MM.1S (cell line): ENCODE results near the gene WIPF3.

Source experiments
- DNase-seq: peaks from one replicate; pipeline ENCODE4 v3.0.0-alpha.2; 2015
- H2AFZ ChIP-seq: fragments of 300-600 bp; sonication (generic); 2 replicates; pipeline ENCODE4 v1.6.0; 2016; ENCODE audit warnings: antibody characterized with exemption, low read length
- H3F3A ChIP-seq: fragments of 300-600 bp; sonication (generic); 2 replicates; pipeline ENCODE4 v1.6.1; 2016; ENCODE audit warnings: mild to moderate bottlenecking, antibody characterized with exemption, low read length, moderate library complexity, mixed read lengths; ENCODE audit not compliant: insufficient read depth
- H3K27ac ChIP-seq: fragments of 300-600 bp; sonication (generic); 2 replicates; pipeline ENCODE4 v1.5.1; 2016; ENCODE audit warnings: mild to moderate bottlenecking, low read length
- H3K27me3 ChIP-seq: fragments of 300-600 bp; sonication (generic); replicated peaks from 2 replicates; pipeline ENCODE4 v1.6.0; 2016; ENCODE audit warnings: low read length; ENCODE audit not compliant: insufficient read depth
- H3K36me3 ChIP-seq: fragments of 300-600 bp; sonication (generic); replicated peaks from 2 replicates; pipeline ENCODE4 v1.6.1; 2016; ENCODE audit warnings: mild to moderate bottlenecking, low read length, mixed read lengths; ENCODE audit not compliant: insufficient read depth
- H3K4me1 ChIP-seq: fragments of 300-600 bp; sonication (generic); 2 replicates; pipeline ENCODE4 v1.6.1; 2016; ENCODE audit warnings: low read length, mixed read lengths
- H3K4me2 ChIP-seq: fragments of 300-600 bp; sonication (generic); 2 replicates; pipeline ENCODE4 v1.6.0; 2016; ENCODE audit warnings: low read depth, low read length
- H3K4me3 ChIP-seq: fragments of 300-600 bp; sonication (generic); 2 replicates; pipeline ENCODE4 v1.5.1; 2016; ENCODE audit warnings: low read length, mixed read lengths
- H3K79me2 ChIP-seq: fragments of 300-600 bp; sonication (generic); 2 replicates; pipeline ENCODE4 v1.6.1; 2016; ENCODE audit warnings: mixed run types, low read length, mixed read lengths
- H3K9ac ChIP-seq: fragments of 300-600 bp; sonication (generic); 2 replicates; pipeline ENCODE4 v1.6.1; 2016; ENCODE audit warnings: low read length, mixed read lengths
- H3K9me2 ChIP-seq: fragments of 300-600 bp; sonication (generic); replicated peaks from 2 replicates; pipeline ENCODE4 v1.6.1; 2016; ENCODE audit warnings: mild to moderate bottlenecking, low read length, mixed read lengths; ENCODE audit not compliant: insufficient read depth
- H3K9me3 ChIP-seq: fragments of 300-600 bp; sonication (generic); replicated peaks from 2 replicates; pipeline ENCODE4 v1.6.1; 2016; ENCODE audit warnings: mild to moderate bottlenecking, low read length, mixed read lengths; ENCODE audit not compliant: insufficient read depth
- H4K20me1 ChIP-seq: fragments of 300-600 bp; sonication (generic); 2 replicates; pipeline ENCODE4 v1.6.1; 2016; ENCODE audit warnings: mild to moderate bottlenecking, low read length, moderate library complexity, mixed read lengths; ENCODE audit not compliant: insufficient read depth
- EZH2 ChIP-seq: fragments of 300-600 bp; sonication (generic); optimal IDR thresholded peaks from 2 replicates; pipeline ENCODE3; 2017; ENCODE audit warnings: low read depth, mild to moderate bottlenecking, antibody characterized with exemption, low read length, mixed read lengths
- EZH2phosphoT487 ChIP-seq: fragments of 300-600 bp; sonication (generic); IDR thresholded peaks from 2 replicates; pipeline ENCODE4 v1.6.1; 2018; ENCODE audit warnings: antibody characterized with exemption, low read length
- TF ChIP-seq, protein P1 (sequence below): fragments of 300-600 bp; sonication (generic); IDR thresholded peaks from 2 replicates; pipeline ENCODE4 v1.5.1; 2016; ENCODE audit warnings: antibody characterized with exemption, low read length, mixed read lengths

The WIPF3 gene

DNA sequence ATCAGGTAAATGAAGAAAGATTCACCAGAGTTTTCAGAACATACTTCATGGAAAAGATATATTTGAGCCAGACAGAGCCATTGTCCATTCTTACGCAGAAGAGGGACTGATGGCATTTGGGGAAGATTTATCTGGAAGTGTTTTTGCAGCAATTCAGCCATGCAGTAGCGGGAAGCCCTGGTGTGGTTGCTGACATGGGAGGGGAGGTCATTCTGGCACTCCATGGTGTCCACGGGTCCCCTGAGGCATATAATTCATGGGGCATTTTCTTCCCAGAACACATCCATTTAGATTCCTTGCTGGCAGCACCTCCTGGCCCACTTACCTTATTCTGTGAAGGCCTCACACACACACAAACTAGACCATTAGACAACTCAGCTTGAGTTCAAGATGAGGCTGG is 55.6 kb downstream of the WIPF3 start:
- no peaks in the 10 kb centered on the region for H3K9me2 ChIP-seq
- no peaks in the 10 kb centered on the region for H3F3A ChIP-seq
- TF ChIP-seq, protein P1, sequence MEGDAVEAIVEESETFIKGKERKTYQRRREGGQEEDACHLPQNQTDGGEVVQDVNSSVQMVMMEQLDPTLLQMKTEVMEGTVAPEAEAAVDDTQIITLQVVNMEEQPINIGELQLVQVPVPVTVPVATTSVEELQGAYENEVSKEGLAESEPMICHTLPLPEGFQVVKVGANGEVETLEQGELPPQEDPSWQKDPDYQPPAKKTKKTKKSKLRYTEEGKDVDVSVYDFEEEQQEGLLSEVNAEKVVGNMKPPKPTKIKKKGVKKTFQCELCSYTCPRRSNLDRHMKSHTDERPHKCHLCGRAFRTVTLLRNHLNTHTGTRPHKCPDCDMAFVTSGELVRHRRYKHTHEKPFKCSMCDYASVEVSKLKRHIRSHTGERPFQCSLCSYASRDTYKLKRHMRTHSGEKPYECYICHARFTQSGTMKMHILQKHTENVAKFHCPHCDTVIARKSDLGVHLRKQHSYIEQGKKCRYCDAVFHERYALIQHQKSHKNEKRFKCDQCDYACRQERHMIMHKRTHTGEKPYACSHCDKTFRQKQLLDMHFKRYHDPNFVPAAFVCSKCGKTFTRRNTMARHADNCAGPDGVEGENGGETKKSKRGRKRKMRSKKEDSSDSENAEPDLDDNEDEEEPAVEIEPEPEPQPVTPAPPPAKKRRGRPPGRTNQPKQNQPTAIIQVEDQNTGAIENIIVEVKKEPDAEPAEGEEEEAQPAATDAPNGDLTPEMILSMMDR: no peak
- TF ChIP-seq EZH2phosphoT487 (no peak), EZH2 (no peak)
- H3K4me3 ChIP-seq: no peak overlapping the region
- H2AFZ ChIP-seq: no peak overlapping the region
- H3K4me2 ChIP-seq: no peak overlapping the region
- no peaks in the 10 kb centered on the region for H3K79me2 ChIP-seq
- no peaks in the 10 kb centered on the region for H3K27me3 ChIP-seq
- no peak overlapping the region for H3K9ac ChIP-seq
- H3K4me1 ChIP-seq: peaks cover 11% of the 10 kb centered on the region
- no peaks in the 10 kb centered on the region for H3K9me3 ChIP-seq
- H4K20me1 ChIP-seq: no peaks in the 10 kb centered on the region
- H3K36me3 ChIP-seq: no peaks in the 10 kb centered on the region
- H3K27ac ChIP-seq: no peak overlapping the region
- no peak for DNase-seq

DNA sequence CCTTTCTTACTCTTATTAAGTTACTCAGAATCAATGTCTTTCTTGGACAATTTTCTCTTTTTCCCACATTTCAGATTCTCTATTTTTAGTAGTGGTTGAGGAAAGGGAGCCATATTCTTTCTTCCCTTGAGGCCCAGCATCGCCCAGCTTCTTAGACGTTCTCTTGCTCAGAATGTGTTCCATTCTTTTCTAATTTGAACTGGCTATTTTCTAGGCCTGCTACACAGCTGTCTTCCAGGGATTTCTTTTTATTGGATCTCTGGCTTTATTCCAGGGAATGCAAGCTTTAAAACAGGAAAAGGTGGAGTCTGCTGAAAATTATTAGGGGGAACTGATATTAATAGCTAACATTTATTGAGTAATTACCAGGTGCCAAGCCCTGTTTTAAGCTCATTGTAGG is 58.3 kb downstream of the WIPF3 start:
- H3K27ac ChIP-seq: no peak overlapping the region
- H3K36me3 ChIP-seq: no peaks in the 10 kb centered on the region
- TF ChIP-seq EZH2phosphoT487 (no peak), EZH2 (no peak)
- TF ChIP-seq, protein P1: no peak
- H3K9me3 ChIP-seq: no peaks in the 10 kb centered on the region
- H3K4me2 ChIP-seq: no peak overlapping the region
- H3K27me3 ChIP-seq: no peaks in the 10 kb centered on the region
- no peak overlapping the region for H2AFZ ChIP-seq
- no peak overlapping the region for H3K4me3 ChIP-seq
- H3K79me2 ChIP-seq: no peaks in the 10 kb centered on the region
- H3F3A ChIP-seq: no peaks in the 10 kb centered on the region
- no peak overlapping the region for H3K9ac ChIP-seq
- no peak for DNase-seq
- H3K9me2 ChIP-seq: no peaks in the 10 kb centered on the region
- H4K20me1 ChIP-seq: no peaks in the 10 kb centered on the region
- H3K4me1 ChIP-seq: peaks cover 8% of the 10 kb centered on the region; the same call in 1 of the 2 replicates

DNA sequence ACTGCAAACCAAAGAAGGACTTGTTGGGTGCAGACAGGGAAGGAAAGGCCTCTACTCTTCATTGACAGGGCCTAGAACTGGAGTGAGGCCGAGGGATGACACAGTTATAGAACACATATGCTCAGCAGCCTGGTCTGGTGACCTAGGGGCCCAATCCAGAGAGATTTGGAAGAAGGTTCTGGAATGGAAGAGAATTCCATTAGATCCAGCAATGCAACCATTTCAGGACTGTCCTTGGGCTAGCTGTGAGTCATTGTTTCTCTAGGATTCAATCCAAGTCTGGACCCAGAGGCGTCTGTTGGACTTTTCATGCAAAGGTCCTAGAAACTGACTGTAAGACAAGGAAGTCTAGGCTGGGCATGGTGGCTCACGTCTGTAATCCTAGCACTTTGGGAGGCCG is 59.2 kb downstream of the WIPF3 start:
- no peak overlapping the region for H2AFZ ChIP-seq
- H3K36me3 ChIP-seq: no peaks in the 10 kb centered on the region
- peaks cover 8% of the 10 kb centered on the region; the same call in 1 of the 2 replicates for H3K4me1 ChIP-seq
- H3K9me3 ChIP-seq: no peaks in the 10 kb centered on the region
- DNase-seq: no peak
- no peaks in the 10 kb centered on the region for H3K9me2 ChIP-seq
- no peaks in the 10 kb centered on the region for H3K79me2 ChIP-seq
- no peaks in the 10 kb centered on the region for H3K27me3 ChIP-seq
- H3F3A ChIP-seq: no peaks in the 10 kb centered on the region
- no peak overlapping the region for H3K27ac ChIP-seq
- TF ChIP-seq EZH2 (no peak), EZH2phosphoT487 (no peak)
- TF ChIP-seq, protein P1: no peak
- no peaks in the 10 kb centered on the region for H4K20me1 ChIP-seq
- no peak overlapping the region for H3K9ac ChIP-seq
- H3K4me2 ChIP-seq: no peak overlapping the region
- no peak overlapping the region for H3K4me3 ChIP-seq
